HL-60/S4 treated with phorbol 12-myristate 13-acetate at 8.2 ng/mL for 4 days and 3 days (cell line): ENCODE data around the gene TTLL5.

ENCODE experiments used
- in situ Hi-C: fragments of 300-500 bp; cut with MboI; formaldehyde crosslinking; loops from 2 replicates; pipeline ENCODE4 v1.15.0; 2022; ENCODE audit warnings: low sequenced_read_pairs

The TTLL5 gene

GRCh38 chr14:75727124-75727523, 66.1 kb downstream of the TTLL5 start:
- in situ Hi-C loops: no loop called here

GRCh38 chr14:75732888-75733287, 71.8 kb downstream of the TTLL5 start:
- in situ Hi-C loops: no loop called here

GRCh38 chr14:75734854-75735253, 73.8 kb downstream of the TTLL5 start:
- in situ Hi-C loops: no loop called here

GRCh38 chr14:75736845-75737485, 75.9 kb downstream of the TTLL5 start:
- in situ Hi-C loops: no loop called here

GRCh38 chr14:75738192-75738591, 77.1 kb downstream of the TTLL5 start:
- in situ Hi-C loops: no loop called here

GRCh38 chr14:75742867-75743266, 81.8 kb downstream of the TTLL5 start:
- in situ Hi-C loops: no loop called here

GRCh38 chr14:75747899-75748298, 86.9 kb downstream of the TTLL5 start:
- in situ Hi-C loops: no loop called here

- in situ Hi-C loops: no loop called here
Measured at GRCh38 chr14:75748336-75748735, 87.3 kb downstream of the TTLL5 start.

GRCh38 chr14:75751296-75751695, 90.2 kb downstream of the TTLL5 start:
- in situ Hi-C loops: no loop called here

- in situ Hi-C loops: no loop called here
Measured at GRCh38 chr14:75752086-75752485, 91.0 kb downstream of the TTLL5 start.

GRCh38 chr14:75752907-75753594, 92.0 kb downstream of the TTLL5 start:
- in situ Hi-C loops: no loop called here

- in situ Hi-C loops: no loop called here
Measured at GRCh38 chr14:75753696-75754095, 92.7 kb downstream of the TTLL5 start.

- in situ Hi-C loops: no loop called here
Measured at GRCh38 chr14:75757644-75758402, 96.8 kb downstream of the TTLL5 start.

GRCh38 chr14:75764020-75764419, 103.0 kb downstream of the TTLL5 start:
- in situ Hi-C loops: no loop called here

GRCh38 chr14:75769047-75769685, 108.1 kb downstream of the TTLL5 start:
- in situ Hi-C loops: no loop called here

GRCh38 chr14:75770635-75771034, 109.6 kb downstream of the TTLL5 start:
- in situ Hi-C loops: no loop called here

- in situ Hi-C loops: no loop called here
Measured at GRCh38 chr14:75771595-75771994, 110.5 kb downstream of the TTLL5 start.

GRCh38 chr14:75773046-75773445, 112.0 kb downstream of the TTLL5 start:
- in situ Hi-C loops: no loop called here

- in situ Hi-C loops: no loop called here
Measured at GRCh38 chr14:75781096-75781495, 120.0 kb downstream of the TTLL5 start.

- in situ Hi-C loops: no loop called here
Measured at GRCh38 chr14:75783184-75783583, 122.1 kb downstream of the TTLL5 start.

GRCh38 chr14:75783602-75784313, 122.7 kb downstream of the TTLL5 start:
- in situ Hi-C loops: no loop called here
